Testis (tissue), 3 donors: ENCODE data around the gene HSD3B7. TPM values are rescaled to one million over a fixed set of nuclear protein-coding genes. Genes with fewer than 3 reads are reported as not detected.

ENCODE experiments used
- DNase-seq: peaks from one replicate; pipeline ENCODE4 v3.0.0-alpha.2; 2019
- H3K27ac ChIP-seq, 2 donors: fragments of 200-600 bp; sonication (generic); one replicate each; pipeline ENCODE4 v1.5.1; 2019
- H3K27me3 ChIP-seq: fragments of 200-600 bp; sonication (generic); one replicate; pipeline ENCODE4 v1.5.1; 2019
- H3K36me3 ChIP-seq: fragments of 200-600 bp; sonication (generic); one replicate; pipeline ENCODE4 v1.5.1; 2017; ENCODE audit warnings: low read depth; ENCODE audit errors: missing control alignments
- H3K4me1 ChIP-seq: fragments of 200-600 bp; sonication (generic); one replicate; pipeline ENCODE4 v1.5.1; 2019
- H3K4me3 ChIP-seq, 2 donors: fragments of 200-600 bp; sonication (generic); one replicate each; pipeline ENCODE4 v1.5.1; 2017 to 2019
- H3K9me3 ChIP-seq: fragments of 200-600 bp; sonication (generic); one replicate; pipeline ENCODE4 v1.5.1; 2017
- CTCF ChIP-seq, 3 experiments: fragments of 450-650 bp in 2 of 3; fragments of 200-600 bp in 1 of 3; sonication (generic) in 1 of 3; IDR thresholded peaks; one replicate each; pipeline ENCODE4 v1.5.1; 2016 to 2019; ENCODE audit warnings: antibody characterized with exemption in 3 of 3, mild to moderate bottlenecking in 2 of 3, moderate library complexity in 1 of 3
- POLR2A ChIP-seq: fragments of 450-650 bp; IDR thresholded peaks from one replicate; pipeline ENCODE4 v1.6.1; 2017; ENCODE audit warnings: antibody characterized with exemption, mild to moderate bottlenecking, moderate library complexity
- WGBS, 2 donors: methylation state at CpG; one replicate each; pipeline ENCODE4 v1.1.5; 2018; 5-methylcytosine and 5-hydroxymethylcytosine counted together
- intact Hi-C: fragments of 100-400 bp; cut with DNase I; formaldehyde crosslinking; loops from one replicate; pipeline ENCODE4 v1.15.1; 2023; ENCODE audit warnings: low total_unique reads
- polyA plus RNA-seq: library from polyadenylated mRNA; stranded (reverse); fragments of 350-450 nt; fragmentation: Illumina TruSeq; extraction: RNeasy Lipid Tissue Mini Kit (QIAGEN cat#74804); gene quantifications from one replicate; pipeline ENCODE4 v1.2.3, GENCODE V29; 2014; ENCODE audit warnings: low read depth, low replicate concordance; ENCODE audit not compliant: insufficient read depth
- total RNA-seq, 2 donors: library from RNA; depleted of rRNA; stranded (reverse); fragments of >200 nt; gene quantifications; one replicate each; pipeline ENCODE4 v1.2.3, GENCODE V29; 2016

The HSD3B7 gene
- total and polyA plus RNA-seq, 3 donors from 2014 or later: 5.7 to 8.9 (median 7.4) TPM

GRCh38 chr16:30947859-30948666 is 36.9 kb upstream of the HSD3B7 start:
- H3K27ac ChIP-seq: peak overlapping the region; percentile 92 to 97
- H3K4me1 ChIP-seq: peaks cover 24% of the 10 kb centered on the region
- H3K27me3 ChIP-seq: no peaks in the 10 kb centered on the region
- peak overlapping the region; percentile 90 to 98 for H3K4me3 ChIP-seq
- TF ChIP-seq CTCF (IDR thresholded peaks at IDR 0.05) (no peak), POLR2A (no peak)
- 15 to 32% methylated on average over 28 to 44 of the region's 44 CpGs for WGBS, 2 donors
- DNase-seq: peak; percentile 98
- H3K36me3 ChIP-seq: no peaks in the 10 kb centered on the region
- intact Hi-C loops: no loop called here
- H3K9me3 ChIP-seq: no peaks in the 10 kb centered on the region

- Histone ChIP-seq H3K27ac (peak within 1 kb of the TSS; percentile 92 to 97), H3K4me1 (peaks cover 33% of the 10 kb centered on the region), H3K4me3 (peak within 1 kb of the TSS; percentile 90 to 98), H3K27me3 (no peaks in the 10 kb centered on the region), H3K9me3 (no peaks in the 10 kb centered on the region), H3K36me3 (no peaks in the 10 kb centered on the region)
- peak; percentile 83 for DNase-seq
- intact Hi-C loops: no loop called here
- WGBS, 2 donors: 0 to 1% methylated on average over 29 to 51 of the region's 70 CpGs
- TF ChIP-seq CTCF (IDR thresholded peaks at IDR 0.05): no peak
- peak; percentile 14 for TF ChIP-seq POLR2A
Observed at GRCh38 chr16:30948667-30949649, 36.0 kb upstream of the HSD3B7 start, which contains the start of gene ORAI3. Gene ORAI3 (plus strand): TSS chr16:30949068. CDS start chr16:30949290, 222 bp downstream.

GRCh38 chr16:30949650-30950515 is 35.1 kb upstream of the HSD3B7 start:
- H3K4me1 ChIP-seq: peaks cover 33% of the 10 kb centered on the region
- H3K27ac ChIP-seq: peak overlapping the region; percentile 92 to 97
- 8 to 12% methylated on average over 15 to 21 of the region's 21 CpGs for WGBS, 2 donors
- peak; percentile 94 for DNase-seq
- no peaks in the 10 kb centered on the region for H3K27me3 ChIP-seq
- intact Hi-C loops: no loop called here
- TF ChIP-seq POLR2A (no peak), CTCF (IDR thresholded peaks at IDR 0.05) (no peak)
- H3K36me3 ChIP-seq: no peaks in the 10 kb centered on the region
- H3K4me3 ChIP-seq: peak overlapping the region; percentile 90 to 98
- no peaks in the 10 kb centered on the region for H3K9me3 ChIP-seq

- TF ChIP-seq CTCF (IDR thresholded peaks at IDR 0.05) (no peak), POLR2A (no peak)
- Histone ChIP-seq H3K27me3 (no peaks in the 10 kb centered on the region), H3K36me3 (no peaks in the 10 kb centered on the region), H3K9me3 (no peaks in the 10 kb centered on the region), H3K27ac (peak overlapping the region in 1 of 2 donors; percentile 97), H3K4me1 (peaks cover 33% of the 10 kb centered on the region), H3K4me3 (peak overlapping the region in 1 of 2 donors; percentile 98)
- DNase-seq: no peak
- intact Hi-C loops: no loop called here
- WGBS, 2 donors: 53 to 60% methylated on average over 8 of the region's 8 CpGs
Observed at GRCh38 chr16:30950516-30951065, 34.4 kb upstream of the HSD3B7 start.
